Parathyroid adenoma (tissue), 2 donors: ENCODE measurements around the gene EGR4.
"Not testable (repeated sequence)": the region's sequence is repeated elsewhere in the genome, so short reads cannot be mapped to it uniquely, and the experiment has no call there.

Experiments
- H2AFZ ChIP-seq: fragments of 300-600 bp; sonication (generic); one replicate; pipeline ENCODE4 v1.7.0; 2017; ENCODE audit warnings: antibody characterized with exemption, mild to moderate bottlenecking
- H3K27ac ChIP-seq: fragments of 300-600 bp; sonication (generic); one replicate; pipeline ENCODE4 v1.7.0; 2017
- H3K27me3 ChIP-seq: fragments of 300-600 bp; sonication (generic); one replicate; pipeline ENCODE4 v1.7.0; 2017; ENCODE audit warnings: low read length; ENCODE audit not compliant: control insufficient read depth, insufficient read depth
- H3K36me3 ChIP-seq: fragments of 300-600 bp; sonication (generic); one replicate; pipeline ENCODE4 v1.7.0; 2017; ENCODE audit warnings: low read length; ENCODE audit not compliant: control insufficient read depth, insufficient read depth
- H3K4me1 ChIP-seq: fragments of 300-600 bp; sonication (generic); one replicate; pipeline ENCODE4 v1.7.0; 2017; ENCODE audit warnings: control low read depth
- H3K4me2 ChIP-seq: fragments of 300-600 bp; sonication (generic); one replicate; pipeline ENCODE4 v1.7.0; 2017; ENCODE audit warnings: low read length
- H3K4me3 ChIP-seq: fragments of 300-600 bp; sonication (generic); one replicate; pipeline ENCODE4 v1.7.0; 2017; ENCODE audit warnings: low read depth, low read length
- H3K79me2 ChIP-seq: fragments of 300-600 bp; sonication (generic); one replicate; pipeline ENCODE4 v1.7.0; 2017; ENCODE audit warnings: control low read depth
- H3K9ac ChIP-seq: fragments of 300-600 bp; sonication (generic); one replicate; pipeline ENCODE4 v1.7.0; 2017; ENCODE audit warnings: mild to moderate bottlenecking
- H3K9me3 ChIP-seq: fragments of 300-600 bp; sonication (generic); one replicate; pipeline ENCODE4 v1.7.0; 2017; ENCODE audit warnings: low read length; ENCODE audit not compliant: control insufficient read depth
- CTCF ChIP-seq: fragments of 300-600 bp; sonication (generic); IDR thresholded peaks from one replicate; pipeline ENCODE4 v1.7.0; 2017; ENCODE audit warnings: antibody characterized with exemption, mild to moderate bottlenecking
- donor health status: primary hyperparathyroidism.

The EGR4 gene

DNA sequence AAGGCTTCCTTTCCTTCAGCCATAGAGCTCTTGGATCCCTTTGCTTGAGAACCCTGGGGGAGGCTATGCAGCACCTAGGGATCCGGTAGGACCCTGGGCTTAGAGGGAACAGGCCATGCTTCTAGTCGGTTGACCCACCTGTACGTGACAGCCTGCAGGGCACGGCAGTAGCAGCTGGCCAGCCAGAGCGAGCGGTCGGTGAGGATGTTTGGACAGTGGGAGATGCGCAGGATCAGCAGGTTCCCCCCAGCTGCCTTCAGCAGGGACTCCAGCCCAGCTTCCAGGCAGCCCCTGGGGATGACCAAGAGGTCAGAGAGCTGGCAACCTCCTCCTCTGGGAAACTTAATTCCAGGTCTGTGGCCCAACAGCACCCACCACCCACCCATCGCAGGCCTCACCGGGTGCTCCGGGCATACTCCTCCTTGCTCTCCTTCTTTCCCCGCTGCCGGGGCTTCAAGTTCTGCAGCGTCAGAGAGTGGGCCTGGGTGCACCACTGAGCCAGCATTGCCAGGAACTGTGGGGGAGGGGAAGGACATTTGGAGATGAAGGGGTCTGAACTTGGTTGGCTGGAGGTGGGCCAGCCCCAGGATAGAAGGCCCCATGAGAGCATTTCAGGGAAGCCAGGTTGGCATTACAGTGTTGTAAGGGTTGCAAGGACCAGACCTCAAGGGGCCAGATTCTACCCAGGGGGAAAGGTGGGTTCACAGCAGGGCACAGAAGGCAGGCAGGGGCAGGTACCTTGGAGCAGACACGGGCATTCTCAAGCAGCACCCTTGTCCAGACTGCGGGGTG is 29.6 kb downstream of the EGR4 start:
- no peak for TF ChIP-seq CTCF
- no peak overlapping the region for H3K4me3 ChIP-seq
- no peaks in the 10 kb centered on the region for H3K27me3 ChIP-seq
- H3K36me3 ChIP-seq = no peaks in the 10 kb centered on the region
- H3K4me2 ChIP-seq = no peak overlapping the region
- peaks cover 4% of the 10 kb centered on the region for H3K79me2 ChIP-seq
- H2AFZ ChIP-seq = no peak overlapping the region
- no peak overlapping the region for H3K27ac ChIP-seq
- H3K9ac ChIP-seq = no peak overlapping the region
- H3K9me3 ChIP-seq = no peaks in the 10 kb centered on the region
- H3K4me1 ChIP-seq = no peaks in the 10 kb centered on the region

- H3K36me3 ChIP-seq, H3K9me3 ChIP-seq, H3K4me1 ChIP-seq, H3K4me2 ChIP-seq, H3K27me3 ChIP-seq, H3K27ac ChIP-seq, H3K9ac ChIP-seq, H3K79me2 ChIP-seq, H3K4me3 ChIP-seq, H2AFZ ChIP-seq: not testable (repeated sequence)
Observed at GRCh38 chr2:73262691-73263429, 30.5 kb downstream of the EGR4 start.

GRCh38 chr2:73262108-73262651 is 31.2 kb downstream of the EGR4 start:
- Histone ChIP-seq H3K36me3 (no peaks in the 10 kb centered on the region), H3K4me3 (no peak overlapping the region), H3K79me2 (peaks cover 4% of the 10 kb centered on the region), H3K27me3 (no peaks in the 10 kb centered on the region), H3K27ac (no peak overlapping the region), H3K4me2 (no peak overlapping the region), H3K9ac (no peak overlapping the region), H3K4me1 (no peaks in the 10 kb centered on the region), H2AFZ (no peak overlapping the region), H3K9me3 (no peaks in the 10 kb centered on the region)
- no peak for TF ChIP-seq CTCF

DNA sequence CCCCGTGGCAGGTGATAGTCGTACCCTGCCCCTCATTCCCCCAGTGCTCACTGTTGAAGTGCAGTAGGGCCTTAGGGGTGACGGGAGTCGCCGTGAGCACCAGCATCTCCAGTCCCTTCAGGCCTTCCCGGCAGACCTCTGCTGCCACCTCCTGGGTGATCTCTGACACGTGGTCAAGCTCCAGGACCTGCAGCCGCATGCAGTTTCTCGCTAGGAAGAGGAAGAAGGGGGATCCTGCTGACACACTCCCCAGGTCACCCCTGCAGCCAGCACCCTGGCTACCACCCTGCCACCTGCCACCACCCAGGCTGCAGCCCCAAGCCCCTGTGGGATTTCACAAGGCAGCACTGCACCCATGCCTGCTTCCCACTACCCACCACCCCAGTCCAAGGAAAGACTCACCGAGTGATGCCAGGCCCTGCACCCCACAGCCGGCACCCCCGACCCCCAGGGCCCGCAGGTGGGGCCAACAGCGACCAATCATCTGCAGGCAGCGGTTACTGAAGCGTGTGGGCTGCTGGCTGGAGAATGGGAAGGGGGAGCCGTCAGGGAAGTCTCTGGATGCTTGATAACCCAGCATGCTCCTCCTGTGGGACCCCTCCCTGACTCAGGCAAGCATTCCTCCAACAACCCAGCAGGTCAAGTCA is 32.9 kb downstream of the EGR4 start:
- H3K79me2 ChIP-seq = no peaks in the 10 kb centered on the region

More for the DNA sequence above, 32.9 kb downstream of the EGR4 start:
- peak; percentile 50 for TF ChIP-seq CTCF
- no peaks in the 10 kb centered on the region for H3K36me3 ChIP-seq
- no peak overlapping the region for H3K9ac ChIP-seq
- H3K27ac ChIP-seq = no peak overlapping the region
- no peak overlapping the region for H2AFZ ChIP-seq
- no peaks in the 10 kb centered on the region for H3K9me3 ChIP-seq
- H3K27me3 ChIP-seq = no peaks in the 10 kb centered on the region
- H3K4me2 ChIP-seq = no peak overlapping the region
- H3K4me1 ChIP-seq = no peaks in the 10 kb centered on the region
- no peak overlapping the region for H3K4me3 ChIP-seq
